Activated naive CD4-positive, alpha-beta T cell treated with anti-CD3 and anti-CD28 coated beads for 36 hours (primary cell): ENCODE data around the gene CRIP3. TPM values are rescaled to one million over a fixed set of nuclear protein-coding genes. Genes with fewer than 3 reads are reported as not detected.

ENCODE experiments used
- CTCF ChIA-PET: fragments of 350-600 bp; sonication (Branson Sonifier 250); formaldehyde crosslinking; loops from one replicate; lab custom pipeline; 2021; ENCODE audit warnings: antibody characterized with exemption; lab: Charles Lee
- DNase-seq: peaks from one replicate; pipeline ENCODE4 v3.0.0-alpha.2; 2020
- H3K27ac Mint-ChIP-seq: one replicate; pipeline ENCODE4 v1.8.0; 2021; ENCODE audit warnings: mild to moderate bottlenecking, mixed read lengths
- H3K27me3 Mint-ChIP-seq: one replicate; pipeline ENCODE4 v1.8.0; 2021; ENCODE audit warnings: low read depth, mixed read lengths
- H3K36me3 Mint-ChIP-seq: one replicate; pipeline ENCODE4 v1.8.0; 2021; ENCODE audit warnings: low read depth, mixed read lengths
- H3K4me1 Mint-ChIP-seq: one replicate; pipeline ENCODE4 v1.8.0; 2021; ENCODE audit warnings: low read depth, mixed read lengths
- H3K4me3 Mint-ChIP-seq: one replicate; pipeline ENCODE4 v1.8.0; 2021; ENCODE audit warnings: mild to moderate bottlenecking, moderate library complexity, mixed read lengths
- H3K9me3 Mint-ChIP-seq: one replicate; pipeline ENCODE4 v1.8.0; 2021; ENCODE audit warnings: mixed read lengths
- intact Hi-C: fragments of 100-400 bp; cut with micrococcal nuclease; formaldehyde crosslinking; loops from one replicate; pipeline ENCODE4 v1.15.1; 2023
- total RNA-seq, 2 experiments: library from RNA; stranded (reverse); gene quantifications; one replicate each; pipeline ENCODE4 v1.2.3, GENCODE V29; 2021

The CRIP3 gene
- total RNA-seq, 2 experiments from 2014 or later = 2.9 to 3.1 TPM

GRCh38 chr6:43295456-43295855, 13.2 kb downstream of the CRIP3 start:
- Mint-ChIP-seq H3K9me3 (no peaks in the 10 kb centered on the region), H3K27ac (no peak overlapping the region), H3K4me1 (no peaks in the 10 kb centered on the region), H3K36me3 (no peaks in the 10 kb centered on the region), H3K4me3 (no peak overlapping the region), H3K27me3 (no peaks in the 10 kb centered on the region)
- intact Hi-C loops = no loop called here
- CTCF ChIA-PET = interaction anchor here (1.0 to 3.2 kb wide), 3 partner anchors 12 to 201 kb away, joined by 3 to 23 read pairs (median 4); partner anchors contain the start of gene CRIP3
- no peak for DNase-seq

GRCh38 chr6:43294536-43294935, 14.1 kb downstream of the CRIP3 start:
- DNase-seq = no peak
- no peak overlapping the region for H3K27ac Mint-ChIP-seq
- H3K9me3 Mint-ChIP-seq = no peaks in the 10 kb centered on the region
- CTCF ChIA-PET = no interaction called here
- no peak overlapping the region for H3K4me3 Mint-ChIP-seq
- no peaks in the 10 kb centered on the region for H3K36me3 Mint-ChIP-seq
- no peaks in the 10 kb centered on the region for H3K4me1 Mint-ChIP-seq
- H3K27me3 Mint-ChIP-seq = no peaks in the 10 kb centered on the region
- intact Hi-C loops = no loop called here

GRCh38 chr6:43293698-43294097, 14.9 kb downstream of the CRIP3 start:
- no peaks in the 10 kb centered on the region for H3K4me1 Mint-ChIP-seq
- intact Hi-C loops = no loop called here
- no peaks in the 10 kb centered on the region for H3K9me3 Mint-ChIP-seq
- H3K27ac Mint-ChIP-seq = no peak overlapping the region
- no peaks in the 10 kb centered on the region for H3K27me3 Mint-ChIP-seq
- CTCF ChIA-PET = no interaction called here
- no peak overlapping the region for H3K4me3 Mint-ChIP-seq
- DNase-seq = no peak
- no peaks in the 10 kb centered on the region for H3K36me3 Mint-ChIP-seq

- intact Hi-C loops = no loop called here
- H3K27me3 Mint-ChIP-seq = no peaks in the 10 kb centered on the region
- no peaks in the 10 kb centered on the region for H3K9me3 Mint-ChIP-seq
- H3K4me1 Mint-ChIP-seq = no peaks in the 10 kb centered on the region
- H3K36me3 Mint-ChIP-seq = no peaks in the 10 kb centered on the region
- CTCF ChIA-PET = no interaction called here
- DNase-seq = no peak
- no peak overlapping the region for H3K4me3 Mint-ChIP-seq
- H3K27ac Mint-ChIP-seq = no peak overlapping the region
These were observed 15.8 kb downstream of the CRIP3 start for GRCh38 chr6:43292763-43293318.

- Mint-ChIP-seq H3K36me3 (no peaks in the 10 kb centered on the region), H3K4me3 (no peak overlapping the region), H3K27ac (no peak overlapping the region), H3K4me1 (no peaks in the 10 kb centered on the region), H3K27me3 (no peaks in the 10 kb centered on the region), H3K9me3 (no peaks in the 10 kb centered on the region)
- no peak for DNase-seq
- intact Hi-C loops = no loop called here
- CTCF ChIA-PET = no interaction called here
These were observed 16.3 kb downstream of the CRIP3 start for GRCh38 chr6:43292341-43292740.

GRCh38 chr6:43291708-43292107, 16.9 kb downstream of the CRIP3 start:
- intact Hi-C loops = no loop called here
- Mint-ChIP-seq H3K4me3 (no peak overlapping the region), H3K9me3 (no peaks in the 10 kb centered on the region), H3K36me3 (no peaks in the 10 kb centered on the region), H3K27ac (no peak overlapping the region), H3K27me3 (no peaks in the 10 kb centered on the region), H3K4me1 (no peaks in the 10 kb centered on the region)
- CTCF ChIA-PET = no interaction called here
- DNase-seq = no peak

GRCh38 chr6:43290905-43291355, 17.7 kb downstream of the CRIP3 start:
- peaks cover 1% of the 10 kb centered on the region for H3K27me3 Mint-ChIP-seq
- no peaks in the 10 kb centered on the region for H3K9me3 Mint-ChIP-seq
- no peak overlapping the region for H3K27ac Mint-ChIP-seq
- no peak for DNase-seq
- H3K4me1 Mint-ChIP-seq = no peaks in the 10 kb centered on the region
- intact Hi-C loops = no loop called here
- CTCF ChIA-PET = interaction anchor here (0.5 to 0.6 kb wide), 2 partner anchors 307 to 685 kb away, joined by 3 read pairs; no protein-coding TSS in a partner anchor
- no peaks in the 10 kb centered on the region for H3K36me3 Mint-ChIP-seq
- H3K4me3 Mint-ChIP-seq = no peak overlapping the region

GRCh38 chr6:43290339-43290904, 18.2 kb downstream of the CRIP3 start:
- DNase-seq = no peak
- H3K27me3 Mint-ChIP-seq = peaks cover 6% of the 10 kb centered on the region
- intact Hi-C loops = no loop called here
- no peaks in the 10 kb centered on the region for H3K9me3 Mint-ChIP-seq
- no peaks in the 10 kb centered on the region for H3K36me3 Mint-ChIP-seq
- H3K4me1 Mint-ChIP-seq = no peaks in the 10 kb centered on the region
- no peak overlapping the region for H3K4me3 Mint-ChIP-seq
- no peak overlapping the region for H3K27ac Mint-ChIP-seq
- CTCF ChIA-PET = interaction anchor here (0.6 kb wide), 1 partner anchor 684 kb away, joined by 3 read pairs; no protein-coding TSS in a partner anchor

GRCh38 chr6:43287717-43288679, 20.6 kb downstream of the CRIP3 start:
- Mint-ChIP-seq H3K27me3 (peaks cover 7% of the 10 kb centered on the region), H3K36me3 (no peaks in the 10 kb centered on the region), H3K4me1 (no peaks in the 10 kb centered on the region), H3K4me3 (no peak overlapping the region), H3K27ac (no peak overlapping the region), H3K9me3 (no peaks in the 10 kb centered on the region)
- DNase-seq = no peak
- intact Hi-C loops = no loop called here
- CTCF ChIA-PET = interaction anchor here (0.7 kb wide), 1 partner anchor 59 kb away, joined by 3 read pairs; no protein-coding TSS in a partner anchor

GRCh38 chr6:43286980-43287716, 21.5 kb downstream of the CRIP3 start:
- intact Hi-C loops = no loop called here
- H3K4me1 Mint-ChIP-seq = no peaks in the 10 kb centered on the region
- no peak overlapping the region for H3K4me3 Mint-ChIP-seq
- peaks cover 7% of the 10 kb centered on the region for H3K27me3 Mint-ChIP-seq
- H3K9me3 Mint-ChIP-seq = no peaks in the 10 kb centered on the region
- H3K36me3 Mint-ChIP-seq = no peaks in the 10 kb centered on the region
- CTCF ChIA-PET = interaction anchor here (0.7 kb wide), 1 partner anchor 58 kb away, joined by 3 read pairs; no protein-coding TSS in a partner anchor
- H3K27ac Mint-ChIP-seq = no peak overlapping the region
- no peak for DNase-seq

- Mint-ChIP-seq H3K4me3 (no peak overlapping the region), H3K36me3 (no peaks in the 10 kb centered on the region), H3K27ac (no peak overlapping the region), H3K27me3 (peaks cover 7% of the 10 kb centered on the region), H3K4me1 (no peaks in the 10 kb centered on the region), H3K9me3 (no peaks in the 10 kb centered on the region)
- DNase-seq = no peak
- CTCF ChIA-PET = no interaction called here
- intact Hi-C loops = no loop called here
These were observed 22.1 kb downstream of the CRIP3 start for GRCh38 chr6:43286456-43286979.

- Mint-ChIP-seq H3K4me3 (no peak overlapping the region), H3K9me3 (no peaks in the 10 kb centered on the region), H3K27ac (no peak overlapping the region), H3K4me1 (no peaks in the 10 kb centered on the region), H3K36me3 (no peaks in the 10 kb centered on the region), H3K27me3 (peaks cover 7% of the 10 kb centered on the region)
- CTCF ChIA-PET = no interaction called here
- intact Hi-C loops = no loop called here
- DNase-seq = no peak
These were observed 22.8 kb downstream of the CRIP3 start for GRCh38 chr6:43285832-43286231.
